ENCODE measurements around the gene SPINT2. TPM values are rescaled to one million over a fixed set of nuclear protein-coding genes. Genes with fewer than 3 reads are reported as not detected.
A peak's percentile ranks its signal among the peaks of the same experiment; 100 is the strongest.

Gene SPINT2
- total and polyA plus RNA-seq, 2 of the 13 experiments (the other 11 are each of a cell fraction or from before 2014, with no cell fraction given), result 0.31 to 0.77 TPM

- TF ChIP-seq ZNF574 (CRISPR knock-in tag; IDR thresholded peaks at IDR 0.05) (peak; percentile 36; the same call in 1 of the 2 replicates), ZNF205 (CRISPR knock-in tag; IDR thresholded peaks at IDR 0.05) (no peak), REPIN1 (CRISPR knock-in tag; IDR thresholded peaks at IDR 0.05; ENCODE audit: borderline replicate concordance, low read depth) (no peak), NFYC (CRISPR knock-in tag; IDR thresholded peaks at IDR 0.05) (peak; percentile 91), ZNF564 (CRISPR knock-in tag; IDR thresholded peaks at IDR 0.05) (no peak), THAP11 (CRISPR knock-in tag; IDR thresholded peaks at IDR 0.05) (peak; percentile 91), HDAC1 (CRISPR knock-in tag; IDR thresholded peaks at IDR 0.05) (peak; percentile 73), TBX2 (CRISPR knock-in tag; IDR thresholded peaks at IDR 0.05; ENCODE audit: borderline replicate concordance) (no peak), LCORL (IDR thresholded peaks at IDR 0.05) (no peak), LCORL (CRISPR knock-in tag; IDR thresholded peaks at IDR 0.05) (no peak), HBP1 (CRISPR knock-in tag; IDR thresholded peaks at IDR 0.05; ENCODE audit: low read depth) (peak; percentile 58; the same call in 1 of the 2 replicates), HDAC2 (CRISPR knock-in tag; IDR thresholded peaks at IDR 0.05) (peak; percentile 74; the same call in 1 of the 2 replicates), ZNF710 (CRISPR knock-in tag; IDR thresholded peaks at IDR 0.05; ENCODE audit: borderline replicate concordance) (no peak), KLF12 (CRISPR knock-in tag; IDR thresholded peaks at IDR 0.05; ENCODE audit: borderline replicate concordance) (0 out of 2 replicates have a peak, but pooled peaks have one; percentile 31), ZSCAN25 (CRISPR knock-in tag; IDR thresholded peaks at IDR 0.05) (no peak), ZNF143 (CRISPR knock-in tag; IDR thresholded peaks at IDR 0.05) (peak; percentile 90)
- TF ChIP-seq, protein P1, sequence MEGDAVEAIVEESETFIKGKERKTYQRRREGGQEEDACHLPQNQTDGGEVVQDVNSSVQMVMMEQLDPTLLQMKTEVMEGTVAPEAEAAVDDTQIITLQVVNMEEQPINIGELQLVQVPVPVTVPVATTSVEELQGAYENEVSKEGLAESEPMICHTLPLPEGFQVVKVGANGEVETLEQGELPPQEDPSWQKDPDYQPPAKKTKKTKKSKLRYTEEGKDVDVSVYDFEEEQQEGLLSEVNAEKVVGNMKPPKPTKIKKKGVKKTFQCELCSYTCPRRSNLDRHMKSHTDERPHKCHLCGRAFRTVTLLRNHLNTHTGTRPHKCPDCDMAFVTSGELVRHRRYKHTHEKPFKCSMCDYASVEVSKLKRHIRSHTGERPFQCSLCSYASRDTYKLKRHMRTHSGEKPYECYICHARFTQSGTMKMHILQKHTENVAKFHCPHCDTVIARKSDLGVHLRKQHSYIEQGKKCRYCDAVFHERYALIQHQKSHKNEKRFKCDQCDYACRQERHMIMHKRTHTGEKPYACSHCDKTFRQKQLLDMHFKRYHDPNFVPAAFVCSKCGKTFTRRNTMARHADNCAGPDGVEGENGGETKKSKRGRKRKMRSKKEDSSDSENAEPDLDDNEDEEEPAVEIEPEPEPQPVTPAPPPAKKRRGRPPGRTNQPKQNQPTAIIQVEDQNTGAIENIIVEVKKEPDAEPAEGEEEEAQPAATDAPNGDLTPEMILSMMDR (CRISPR knock-in tag; IDR thresholded peaks at IDR 0.05), result peak; percentile 23; the same call in 1 of the 2 replicates
- TF ChIP-seq, protein P2, sequence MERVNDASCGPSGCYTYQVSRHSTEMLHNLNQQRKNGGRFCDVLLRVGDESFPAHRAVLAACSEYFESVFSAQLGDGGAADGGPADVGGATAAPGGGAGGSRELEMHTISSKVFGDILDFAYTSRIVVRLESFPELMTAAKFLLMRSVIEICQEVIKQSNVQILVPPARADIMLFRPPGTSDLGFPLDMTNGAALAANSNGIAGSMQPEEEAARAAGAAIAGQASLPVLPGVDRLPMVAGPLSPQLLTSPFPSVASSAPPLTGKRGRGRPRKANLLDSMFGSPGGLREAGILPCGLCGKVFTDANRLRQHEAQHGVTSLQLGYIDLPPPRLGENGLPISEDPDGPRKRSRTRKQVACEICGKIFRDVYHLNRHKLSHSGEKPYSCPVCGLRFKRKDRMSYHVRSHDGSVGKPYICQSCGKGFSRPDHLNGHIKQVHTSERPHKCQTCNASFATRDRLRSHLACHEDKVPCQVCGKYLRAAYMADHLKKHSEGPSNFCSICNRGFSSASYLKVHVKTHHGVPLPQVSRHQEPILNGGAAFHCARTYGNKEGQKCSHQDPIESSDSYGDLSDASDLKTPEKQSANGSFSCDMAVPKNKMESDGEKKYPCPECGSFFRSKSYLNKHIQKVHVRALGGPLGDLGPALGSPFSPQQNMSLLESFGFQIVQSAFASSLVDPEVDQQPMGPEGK (CRISPR knock-in tag; IDR thresholded peaks at IDR 0.05), result peak; percentile 73
- TF ChIP-seq, protein P3, sequence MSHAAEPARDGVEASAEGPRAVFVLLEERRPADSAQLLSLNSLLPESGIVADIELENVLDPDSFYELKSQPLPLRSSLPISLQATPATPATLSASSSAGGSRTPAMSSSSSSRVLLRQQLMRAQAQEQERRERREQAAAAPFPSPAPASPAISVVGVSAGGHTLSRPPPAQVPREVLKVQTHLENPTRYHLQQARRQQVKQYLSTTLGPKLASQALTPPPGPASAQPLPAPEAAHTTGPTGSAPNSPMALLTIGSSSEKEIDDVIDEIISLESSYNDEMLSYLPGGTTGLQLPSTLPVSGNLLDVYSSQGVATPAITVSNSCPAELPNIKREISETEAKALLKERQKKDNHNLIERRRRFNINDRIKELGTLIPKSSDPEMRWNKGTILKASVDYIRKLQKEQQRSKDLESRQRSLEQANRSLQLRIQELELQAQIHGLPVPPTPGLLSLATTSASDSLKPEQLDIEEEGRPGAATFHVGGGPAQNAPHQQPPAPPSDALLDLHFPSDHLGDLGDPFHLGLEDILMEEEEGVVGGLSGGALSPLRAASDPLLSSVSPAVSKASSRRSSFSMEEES (CRISPR knock-in tag; IDR thresholded peaks at IDR 0.05), result no peak
These were observed 34.7 kb upstream of the SPINT2 start (continued) for GRCh38 chr19:38229585-38230073.
